Osteocyte (in vitro differentiated cells): ENCODE data around the gene RNF135. TPM values are rescaled to one million over a fixed set of nuclear protein-coding genes. Genes with fewer than 3 reads are reported as not detected.

Source experiments
- DNase-seq: peaks from one replicate; pipeline ENCODE4 v3.0.0; 2021; ENCODE audit warnings: mixed read lengths; ENCODE audit not compliant: unreplicated experiment; ENCODE audit errors: extremely low spot score
- H3K27ac Mint-ChIP-seq: one replicate; pipeline ENCODE4 v1.8.0; 2021; ENCODE audit warnings: mild to moderate bottlenecking, mixed read lengths; ENCODE audit not compliant: unreplicated experiment
- H3K27me3 Mint-ChIP-seq: one replicate; pipeline ENCODE4 v1.8.0; 2021; ENCODE audit warnings: mixed read lengths; ENCODE audit not compliant: unreplicated experiment
- H3K36me3 Mint-ChIP-seq: one replicate; pipeline ENCODE4 v1.8.0; 2021; ENCODE audit warnings: mixed read lengths; ENCODE audit not compliant: unreplicated experiment
- H3K4me1 Mint-ChIP-seq: one replicate; pipeline ENCODE4 v1.8.0; 2021; ENCODE audit warnings: mixed read lengths; ENCODE audit not compliant: unreplicated experiment
- H3K4me3 Mint-ChIP-seq: one replicate; pipeline ENCODE4 v1.8.0; 2021; ENCODE audit warnings: mild to moderate bottlenecking, moderate library complexity, mixed read lengths; ENCODE audit not compliant: unreplicated experiment
- H3K9me3 Mint-ChIP-seq: one replicate; pipeline ENCODE4 v1.8.0; 2021; ENCODE audit warnings: mixed read lengths; ENCODE audit not compliant: unreplicated experiment
- CTCF ChIP-seq: fragments of 200-600 bp; sonication (generic); IDR thresholded peaks from 2 replicates; pipeline ENCODE4 v1.5.0; 2021; ENCODE audit warnings: antibody characterized with exemption, mild to moderate bottlenecking, moderate library complexity
- total RNA-seq: library from RNA; stranded (reverse); gene quantifications from 2 replicates; pipeline ENCODE4 v1.2.1, GENCODE V29; 2021

Gene RNF135
- total RNA-seq, 1 donor from 2014 or later = 16.1 TPM

GRCh38 chr17:30933966-30934365 is 36.9 kb upstream of the RNF135 start:
- no peaks in the 10 kb centered on the region for H3K9me3 Mint-ChIP-seq
- H3K4me3 Mint-ChIP-seq = no peak overlapping the region
- no peaks in the 10 kb centered on the region for H3K36me3 Mint-ChIP-seq
- H3K4me1 Mint-ChIP-seq = no peaks in the 10 kb centered on the region
- H3K27me3 Mint-ChIP-seq = peaks cover 5% of the 10 kb centered on the region
- DNase-seq = no peak
- TF ChIP-seq CTCF = no peak
- H3K27ac Mint-ChIP-seq = no peak overlapping the region

GRCh38 chr17:30939051-30939689 is 31.7 kb upstream of the RNF135 start:
- Mint-ChIP-seq H3K4me3 (no peak overlapping the region), H3K4me1 (no peaks in the 10 kb centered on the region), H3K27ac (no peak overlapping the region), H3K36me3 (no peaks in the 10 kb centered on the region), H3K27me3 (no peaks in the 10 kb centered on the region), H3K9me3 (no peaks in the 10 kb centered on the region)
- no peak for TF ChIP-seq CTCF
- no peak for DNase-seq

GRCh38 chr17:30942308-30943079 is 28.3 kb upstream of the RNF135 start:
- TF ChIP-seq CTCF = no peak
- no peaks in the 10 kb centered on the region for H3K36me3 Mint-ChIP-seq
- no peaks in the 10 kb centered on the region for H3K4me1 Mint-ChIP-seq
- no peaks in the 10 kb centered on the region for H3K27me3 Mint-ChIP-seq
- H3K9me3 Mint-ChIP-seq = no peaks in the 10 kb centered on the region
- DNase-seq = no peak
- no peak overlapping the region for H3K27ac Mint-ChIP-seq
- no peak overlapping the region for H3K4me3 Mint-ChIP-seq

GRCh38 chr17:30947796-30948195 is 23.0 kb upstream of the RNF135 start:
- H3K9me3 Mint-ChIP-seq = no peaks in the 10 kb centered on the region
- H3K4me1 Mint-ChIP-seq = no peaks in the 10 kb centered on the region
- H3K36me3 Mint-ChIP-seq = no peaks in the 10 kb centered on the region
- no peak for DNase-seq
- H3K4me3 Mint-ChIP-seq = no peak overlapping the region
- no peak for TF ChIP-seq CTCF
- H3K27me3 Mint-ChIP-seq = no peaks in the 10 kb centered on the region
- H3K27ac Mint-ChIP-seq = no peak overlapping the region

GRCh38 chr17:30950189-30950588 is 20.6 kb upstream of the RNF135 start:
- no peaks in the 10 kb centered on the region for H3K36me3 Mint-ChIP-seq
- no peaks in the 10 kb centered on the region for H3K27me3 Mint-ChIP-seq
- H3K9me3 Mint-ChIP-seq = no peaks in the 10 kb centered on the region
- H3K4me1 Mint-ChIP-seq = peaks cover 4% of the 10 kb centered on the region
- no peak overlapping the region for H3K27ac Mint-ChIP-seq
- no peak for TF ChIP-seq CTCF
- no peak overlapping the region for H3K4me3 Mint-ChIP-seq
- no peak for DNase-seq
